ENCODE measurements around the gene KRTAP5-9. TPM values are rescaled to one million over a fixed set of nuclear protein-coding genes. Genes with fewer than 3 reads are reported as not detected.

Gene KRTAP5-9
- total RNA-seq, 1 donor from 2014 or later = not detected

DNA sequence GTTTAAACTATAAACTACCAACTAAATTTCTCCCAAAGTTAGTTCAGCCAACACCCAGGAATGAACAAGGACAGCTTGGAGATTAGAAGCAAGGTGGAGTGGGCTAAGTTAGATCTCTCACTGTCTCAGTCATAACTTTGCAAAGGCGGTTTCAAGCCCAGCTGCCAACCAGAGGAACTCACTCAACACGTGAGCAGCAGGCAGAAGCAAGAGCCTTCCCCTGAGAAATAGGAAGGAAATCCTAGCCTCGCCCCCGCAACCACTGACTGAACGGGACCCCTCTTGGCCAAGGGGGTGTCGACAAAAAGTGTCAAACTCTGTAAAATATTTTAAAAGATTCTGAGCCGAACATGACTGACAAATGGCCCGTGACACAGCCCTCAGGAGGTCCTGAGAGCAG is 4.4 kb upstream of the KRTAP5-9 start:
- TF ChIP-seq, protein P1, sequence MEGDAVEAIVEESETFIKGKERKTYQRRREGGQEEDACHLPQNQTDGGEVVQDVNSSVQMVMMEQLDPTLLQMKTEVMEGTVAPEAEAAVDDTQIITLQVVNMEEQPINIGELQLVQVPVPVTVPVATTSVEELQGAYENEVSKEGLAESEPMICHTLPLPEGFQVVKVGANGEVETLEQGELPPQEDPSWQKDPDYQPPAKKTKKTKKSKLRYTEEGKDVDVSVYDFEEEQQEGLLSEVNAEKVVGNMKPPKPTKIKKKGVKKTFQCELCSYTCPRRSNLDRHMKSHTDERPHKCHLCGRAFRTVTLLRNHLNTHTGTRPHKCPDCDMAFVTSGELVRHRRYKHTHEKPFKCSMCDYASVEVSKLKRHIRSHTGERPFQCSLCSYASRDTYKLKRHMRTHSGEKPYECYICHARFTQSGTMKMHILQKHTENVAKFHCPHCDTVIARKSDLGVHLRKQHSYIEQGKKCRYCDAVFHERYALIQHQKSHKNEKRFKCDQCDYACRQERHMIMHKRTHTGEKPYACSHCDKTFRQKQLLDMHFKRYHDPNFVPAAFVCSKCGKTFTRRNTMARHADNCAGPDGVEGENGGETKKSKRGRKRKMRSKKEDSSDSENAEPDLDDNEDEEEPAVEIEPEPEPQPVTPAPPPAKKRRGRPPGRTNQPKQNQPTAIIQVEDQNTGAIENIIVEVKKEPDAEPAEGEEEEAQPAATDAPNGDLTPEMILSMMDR (IDR thresholded peaks at IDR 0.05) = no peak
- intact Hi-C loops (cut with DNase I) = no loop called here
- Histone ChIP-seq H3K27me3 (ENCODE audit: low read depth) (no peaks in the 10 kb centered on the region), H3K4me1 (no peaks in the 10 kb centered on the region), H3K27ac (no peak overlapping the region), H3K9me3 (no peaks in the 10 kb centered on the region), H3K4me3 (no peak overlapping the region), H3K36me3 (no peaks in the 10 kb centered on the region)
- DNase-seq (no peak), ATAC-seq (peak in 1 of 2 donors; percentile 14)

DNA sequence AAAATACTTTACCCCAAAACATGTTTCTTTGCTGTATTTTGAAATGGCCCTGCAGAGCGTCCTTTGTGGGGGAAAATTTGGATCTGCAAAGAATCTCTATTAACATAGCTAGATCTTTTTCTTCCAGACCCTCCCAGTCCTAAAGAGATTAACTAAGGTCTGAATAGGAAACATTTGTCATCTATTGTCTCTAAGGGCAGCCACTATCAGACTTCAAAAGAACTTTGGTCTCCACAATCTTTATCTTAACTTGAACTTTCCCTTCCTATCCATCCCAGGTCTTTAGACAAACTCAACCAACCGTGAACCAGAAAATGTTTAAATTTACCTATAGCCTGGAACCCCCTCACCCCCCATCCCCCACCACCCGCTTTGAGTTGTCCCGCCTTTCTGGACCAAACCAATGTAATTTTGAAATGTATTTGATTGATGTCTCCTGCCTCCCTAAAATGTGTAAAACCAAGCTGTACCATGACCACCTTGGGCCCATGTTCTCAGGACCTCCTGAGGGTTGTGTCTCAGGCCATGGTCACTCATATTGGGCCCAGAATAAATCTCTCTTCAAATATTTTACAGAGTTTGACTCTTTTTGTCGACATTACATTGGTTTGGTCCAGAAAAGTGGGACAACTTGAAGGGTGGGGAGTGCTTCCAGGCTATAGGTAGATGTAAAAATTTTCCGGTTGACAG is 3.5 kb upstream of the KRTAP5-9 start:
- H3K36me3 ChIP-seq = no peaks in the 10 kb centered on the region
- H3K9me3 ChIP-seq = no peaks in the 10 kb centered on the region
- no peaks in the 10 kb centered on the region for H3K4me1 ChIP-seq
- TF ChIP-seq, protein P1 (IDR thresholded peaks at IDR 0.05) = no peak
- ATAC-seq (no peak), DNase-seq (no peak)
- intact Hi-C loops (cut with DNase I) = no loop called here
- no peak overlapping the region for H3K27ac ChIP-seq
- no peaks in the 10 kb centered on the region for H3K27me3 ChIP-seq (ENCODE audit: low read depth)
- no peak overlapping the region for H3K4me3 ChIP-seq

DNA sequence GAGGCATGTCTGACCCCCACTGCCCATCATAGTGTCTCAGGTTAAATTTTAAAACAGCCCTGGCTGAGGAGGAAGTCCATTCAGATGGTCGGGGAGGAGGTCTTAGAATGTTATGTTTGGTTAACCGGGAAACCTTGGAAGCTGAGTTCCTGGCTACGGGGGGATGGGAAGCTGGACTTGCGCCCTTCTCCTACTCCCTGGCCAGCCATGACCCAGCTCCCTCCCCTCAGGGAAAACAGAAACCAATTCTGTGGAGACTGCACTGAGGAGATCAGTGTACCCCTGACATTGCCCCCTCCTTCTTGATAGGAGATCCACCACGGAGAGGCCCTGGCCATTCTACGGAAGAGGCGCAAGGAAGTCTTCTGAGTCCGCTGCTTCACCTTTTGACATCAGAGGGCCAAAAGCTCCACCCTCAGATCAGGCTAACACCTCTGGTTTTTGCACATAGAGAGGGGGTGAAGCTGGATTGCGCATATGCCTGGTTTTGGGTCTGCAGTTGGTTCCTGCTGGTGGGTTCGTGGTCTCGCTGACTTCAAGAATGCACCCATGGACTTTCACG is 2.7 kb upstream of the KRTAP5-9 start:
- TF ChIP-seq, protein P1 (IDR thresholded peaks at IDR 0.05) = no peak
- H3K9me3 ChIP-seq = no peaks in the 10 kb centered on the region
- H3K4me3 ChIP-seq = no peak overlapping the region
- no peaks in the 10 kb centered on the region for H3K27me3 ChIP-seq (ENCODE audit: low read depth)
- no peak for ATAC-seq
- H3K4me1 ChIP-seq = no peaks in the 10 kb centered on the region
- H3K36me3 ChIP-seq = no peaks in the 10 kb centered on the region
- no peak overlapping the region for H3K27ac ChIP-seq
- DNase-seq = no peak
- intact Hi-C loops (cut with DNase I) = no loop called here

DNA sequence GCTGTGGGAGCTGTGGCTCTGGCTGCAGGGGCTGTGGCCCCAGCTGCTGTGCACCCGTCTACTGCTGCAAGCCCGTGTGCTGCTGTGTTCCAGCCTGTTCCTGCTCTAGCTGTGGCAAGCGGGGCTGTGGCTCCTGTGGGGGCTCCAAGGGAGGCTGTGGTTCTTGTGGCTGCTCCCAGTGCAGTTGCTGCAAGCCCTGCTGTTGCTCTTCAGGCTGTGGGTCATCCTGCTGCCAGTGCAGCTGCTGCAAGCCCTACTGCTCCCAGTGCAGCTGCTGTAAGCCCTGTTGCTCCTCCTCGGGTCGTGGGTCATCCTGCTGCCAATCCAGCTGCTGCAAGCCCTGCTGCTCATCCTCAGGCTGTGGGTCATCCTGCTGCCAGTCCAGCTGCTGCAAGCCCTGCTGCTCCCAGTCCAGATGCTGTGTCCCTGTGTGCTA is 514 bp downstream of the KRTAP5-9 start:
- H3K27me3 ChIP-seq (ENCODE audit: low read depth) = no peaks in the 10 kb centered on the region
- H3K27ac ChIP-seq = no peak overlapping the region
- TF ChIP-seq, protein P1 (IDR thresholded peaks at IDR 0.05) = no peak
- DNase-seq = no peak
- H3K4me3 ChIP-seq = no peak overlapping the region
- intact Hi-C loops (cut with DNase I) = no loop called here
- no peaks in the 10 kb centered on the region for H3K4me1 ChIP-seq
- no peaks in the 10 kb centered on the region for H3K36me3 ChIP-seq
- ATAC-seq = no peak
- H3K9me3 ChIP-seq = no peaks in the 10 kb centered on the region

DNA sequence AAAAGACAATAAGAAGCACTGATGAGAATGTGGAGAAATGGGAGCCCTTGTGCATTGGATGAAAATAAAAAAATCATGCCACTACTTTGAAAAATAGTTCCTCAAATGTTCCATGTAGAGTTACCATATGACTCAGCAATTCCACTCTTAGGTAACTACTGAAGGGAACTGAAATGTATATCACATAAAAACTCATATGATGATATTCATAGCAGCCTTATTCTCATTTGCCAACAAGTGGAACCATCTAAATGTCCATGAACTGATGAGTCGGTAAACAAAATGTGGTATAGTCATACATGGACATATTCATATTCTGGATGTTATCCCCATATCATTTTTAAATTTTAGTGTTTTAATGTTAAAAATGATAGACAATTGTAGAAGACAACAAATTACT is 3.5 kb downstream of the KRTAP5-9 start:
- Histone ChIP-seq H3K36me3 (no peaks in the 10 kb centered on the region), H3K27me3 (ENCODE audit: low read depth) (no peaks in the 10 kb centered on the region), H3K27ac (no peak overlapping the region), H3K4me3 (no peak overlapping the region), H3K9me3 (no peaks in the 10 kb centered on the region), H3K4me1 (no peaks in the 10 kb centered on the region)
- DNase-seq (no peak), ATAC-seq (no peak)
- intact Hi-C loops (cut with DNase I) = no loop called here
- TF ChIP-seq, protein P1 (IDR thresholded peaks at IDR 0.05) = no peak

Measured in lower lobe of right lung (tissue), 2 donors.